SK-N-SH (cell line): ENCODE results near the gene PRR19. TPM values are rescaled to one million over a fixed set of nuclear protein-coding genes. Genes with fewer than 3 reads are reported as not detected.

Experiments
- CTCF ChIA-PET: fragments of 300-600, 350-600 bp; formaldehyde crosslinking; extraction: SDS; loops from one replicate; lab custom pipeline; 2021; lab: Yijun Ruan, JAX
- POLR2A ChIA-PET: fragments of 350-600 bp; sonication (Branson Sonifier 250); formaldehyde crosslinking; extraction: SDS; loops from one replicate; lab custom pipeline; 2020; ENCODE audit warnings: antibody characterized with exemption, inconsistent platforms; lab: Yijun Ruan, JAX
- DNase-seq: peaks from one replicate; pipeline ENCODE4 v3.0.0; 2012
- H2AFZ ChIP-seq: fragments of 200-600 bp; sonication (generic); 2 replicates; pipeline ENCODE4 v1.8.1; 2016; ENCODE audit warnings: antibody characterized with exemption, mild to moderate bottlenecking, low read depth
- H3F3A ChIP-seq: fragments of 200-600 bp; sonication (generic); replicated peaks from 2 replicates; pipeline ENCODE3; 2016; ENCODE audit warnings: antibody characterized with exemption, mild to moderate bottlenecking; ENCODE audit not compliant: insufficient read depth
- H3K27ac ChIP-seq, 2 experiments: fragments of 200-500 bp in 1 of 2; fragments of 200-600 bp in 1 of 2; sonication (Bioruptor generic) in 1 of 2; sonication (generic), shearing (Covaris generic) in 1 of 2; 2 replicates each; pipeline versions ENCODE4 v1.5.1 to v1.6.1; 2014 to 2016; ENCODE audit warnings: low read depth in 2 of 2, inconsistent platforms in 1 of 2, low read length in 1 of 2, mild to moderate bottlenecking in 1 of 2, mixed read lengths in 1 of 2
- H3K27me3 ChIP-seq: fragments of 200-600 bp; sonication (generic), shearing (Covaris generic); 2 replicates; pipeline ENCODE4 v1.6.1; 2016; ENCODE audit warnings: mixed run types; ENCODE audit not compliant: insufficient read depth
- H3K36me3 ChIP-seq, 2 experiments: fragments of 200-500 bp in 1 of 2; fragments of 200-600 bp in 1 of 2; sonication (Bioruptor generic) in 1 of 2; sonication (generic) in 1 of 2; replicated peaks in 1 of 2; 2 replicates each; pipeline versions ENCODE3 to v1.5.1; 2014 to 2016; ENCODE audit warnings: low read length in 1 of 2, mild to moderate bottlenecking in 1 of 2; ENCODE audit not compliant: insufficient read depth in 2 of 2, control insufficient read depth in 1 of 2
- H3K4me1 ChIP-seq, 2 experiments: fragments of 200-500 bp in 1 of 2; fragments of 200-600 bp in 1 of 2; sonication (Bioruptor generic) in 1 of 2; sonication (generic), shearing (Covaris generic) in 1 of 2; 2 replicates each; pipeline versions ENCODE4 v1.5.1 to v1.6.1; 2014 to 2016; ENCODE audit warnings: low read depth in 1 of 2, low read length in 1 of 2, mixed run types in 1 of 2; ENCODE audit not compliant: insufficient read depth in 2 of 2, control insufficient read depth in 1 of 2
- H3K4me2 ChIP-seq: fragments of 200-600 bp; sonication (generic), shearing (Covaris generic); 2 replicates; pipeline ENCODE4 v1.6.1; 2017; ENCODE audit warnings: mixed run types
- H3K4me3 ChIP-seq, 2 experiments: fragments of 200-500 bp in 1 of 2; fragments of 200-600 bp in 1 of 2; sonication (Bioruptor generic) in 1 of 2; sonication (generic), shearing (Covaris generic) in 1 of 2; 2 replicates each; pipeline versions ENCODE4 v1.5.1 to v1.8.1; 2014 to 2016; ENCODE audit warnings: low read depth in 2 of 2, inconsistent platforms in 1 of 2, low read length in 1 of 2, mild to moderate bottlenecking in 1 of 2, mixed read lengths in 1 of 2, moderate library complexity in 1 of 2
- H3K79me2 ChIP-seq: fragments of 200-600 bp; sonication (generic); 2 replicates; pipeline ENCODE4 v1.8.1; 2017; ENCODE audit warnings: mild to moderate bottlenecking; ENCODE audit not compliant: insufficient read depth
- H3K9ac ChIP-seq: fragments of 200-600 bp; sonication (generic); 2 replicates; pipeline ENCODE4 v1.6.1; 2017; ENCODE audit warnings: mixed run types
- H3K9me2 ChIP-seq: fragments of 200-600 bp; sonication (generic); 2 replicates; pipeline ENCODE4 v1.6.1; 2017; ENCODE audit warnings: mixed run types
- H3K9me3 ChIP-seq: fragments of 200-600 bp; sonication (generic); 2 replicates; pipeline ENCODE4 v1.6.1; 2017; ENCODE audit warnings: mixed run types, mild to moderate bottlenecking, moderate library complexity
- H4K20me1 ChIP-seq: fragments of 200-600 bp; sonication (generic); 2 replicates; pipeline ENCODE4 v1.6.1; 2017; ENCODE audit warnings: mild to moderate bottlenecking, mixed run types; ENCODE audit not compliant: insufficient read depth
- EP300 ChIP-seq, 2 experiments: IDR thresholded peaks; 2 replicates each; pipeline versions ENCODE4 v1.4.0 to v1.6.1; 2012; ENCODE audit warnings: borderline replicate concordance in 1 of 2, low read depth in 1 of 2, low read length in 1 of 2
- FOSL2 ChIP-seq: IDR thresholded peaks from 2 replicates; pipeline ENCODE4 v1.4.0; 2012; ENCODE audit warnings: low read depth, mild to moderate bottlenecking, moderate library complexity, borderline replicate concordance
- GABPA ChIP-seq: IDR thresholded peaks from 2 replicates; pipeline ENCODE4 v1.4.0; 2012; ENCODE audit warnings: low read depth, mild to moderate bottlenecking
- IRF3 ChIP-seq: fragments of 150-350 bp; IDR thresholded peaks from 2 replicates; pipeline ENCODE4 v1.6.1; 2016; ENCODE audit warnings: mild to moderate bottlenecking, low read depth, low read length
- JUND ChIP-seq: IDR thresholded peaks from 2 replicates; pipeline ENCODE4 v1.4.0; 2012
- MEF2A ChIP-seq: IDR thresholded peaks from 2 replicates; pipeline ENCODE4 v1.4.0; 2012; ENCODE audit warnings: low read depth, borderline replicate concordance
- MXI1 ChIP-seq: IDR thresholded peaks from 2 replicates; pipeline ENCODE4 v1.6.1; 2012; ENCODE audit warnings: mild to moderate bottlenecking, low read depth, low read length, improper control_type of control experiment
- NFIC ChIP-seq: IDR thresholded peaks from 2 replicates; pipeline ENCODE4 v1.4.0; 2012; ENCODE audit warnings: borderline replicate concordance
- NRF1 ChIP-seq: IDR thresholded peaks from 2 replicates; pipeline ENCODE4 v1.6.1; 2012; ENCODE audit warnings: low read depth, mild to moderate bottlenecking, low read length
- PBX3 ChIP-seq: IDR thresholded peaks from 2 replicates; pipeline ENCODE4; 2012
- POLR2AphosphoS5 ChIP-seq: IDR thresholded peaks from 2 replicates; pipeline ENCODE4 v1.6.1; 2012; ENCODE audit warnings: low read depth, low read length
- RAD21 ChIP-seq: IDR thresholded peaks from 2 replicates; pipeline ENCODE4 v1.6.1; 2012; ENCODE audit warnings: mild to moderate bottlenecking, low read length
- RXRA ChIP-seq: IDR thresholded peaks from 2 replicates; pipeline ENCODE4 v1.4.0; 2012; ENCODE audit warnings: low read depth, mild to moderate bottlenecking, borderline replicate concordance
- SMC3 ChIP-seq: IDR thresholded peaks from 2 replicates; pipeline ENCODE4 v1.6.1; 2012; ENCODE audit warnings: low read depth, low read length, improper control_type of control experiment
- TCF12 ChIP-seq: IDR thresholded peaks from 2 replicates; pipeline ENCODE4 v1.4.0; 2012
- TEAD4 ChIP-seq: IDR thresholded peaks from 2 replicates; pipeline ENCODE4 v1.4.0; 2012; ENCODE audit warnings: mild to moderate bottlenecking, borderline replicate concordance; ENCODE audit not compliant: insufficient read depth
- USF2 ChIP-seq: fragments of 150-350 bp; IDR thresholded peaks from 2 replicates; pipeline ENCODE4 v1.6.1; 2017; ENCODE audit warnings: antibody characterized with exemption, low read length, low read depth, borderline replicate concordance
- YY1 ChIP-seq: IDR thresholded peaks from 2 replicates; pipeline ENCODE4 v1.4.0; 2012; ENCODE audit warnings: low read depth, mild to moderate bottlenecking
- ZBTB33 ChIP-seq: IDR thresholded peaks from 2 replicates; pipeline ENCODE4 v1.4.0; 2012; ENCODE audit warnings: low read depth, borderline replicate concordance
- WGBS: methylation state at CpG from one replicate; pipeline ENCODE4 v1.1.6; 2017; ENCODE audit warnings: low lambda C conversion rate; 5-methylcytosine and 5-hydroxymethylcytosine counted together
- polyA plus RNA-seq, 3 experiments: library from polyadenylated mRNA; depleted of rRNA; stranded (reverse); fragments of >200 nt; gene quantifications; 2 replicates each; pipeline ENCODE4 v1.2.3, GENCODE V29; 2012

The PRR19 gene
- polyA plus RNA-seq, 1 of the 3 experiments (the other 2 are of a cell fraction), result 1.3 TPM

- peaks cover 27% of the 10 kb centered on the region for H3F3A ChIP-seq
- WGBS, result 91% methylated on average over 19 of the region's 24 CpGs
- H3K9ac ChIP-seq, result no peak overlapping the region
- no peak overlapping the region for H3K4me3 ChIP-seq
- no peaks in the 10 kb centered on the region for H3K9me2 ChIP-seq
- peaks cover 24 to 60% of the 10 kb centered on the region in 2 experiments for H3K36me3 ChIP-seq
- no peaks in the 10 kb centered on the region; a peak in 1 of 4 replicates for H3K4me1 ChIP-seq
- no peaks in the 10 kb centered on the region for H3K9me3 ChIP-seq
- no peaks in the 10 kb centered on the region for H3K27me3 ChIP-seq
- ChIA-PET POLR2A (interaction anchor here (1.1 kb wide), 1 partner anchor 10 kb away, joined by 4 read pairs; no protein-coding TSS in a partner anchor), CTCF (interaction anchor here (0.8 to 9.5 kb wide), 9 partner anchors 9 to 49 kb away, joined by 3 to 60 read pairs (median 4); no protein-coding TSS in a partner anchor)
- TF ChIP-seq IRF3 (no peak), MEF2A (no peak), EP300 (IDR thresholded peaks at IDR 0.05; ENCODE audit: borderline replicate concordance in 1 of 2, low read depth in 1 of 2, low read length in 1 of 2) (no peak), PBX3 (no peak), ZBTB33 (no peak)
- TF ChIP-seq, all 33 proteins: peak for 0
- DNase-seq, result no peak
- Histone ChIP-seq H2AFZ (no peak overlapping the region), H3K27ac (no peak overlapping the region), H3K79me2 (0 out of 2 replicates have a peak, but pooled peaks cover 3% of the 10 kb centered on the region), H4K20me1 (0 out of 2 replicates have a peak, but pooled peaks cover 5% of the 10 kb centered on the region), H3K4me2 (no peak overlapping the region)
These were observed 7.3 kb upstream of the PRR19 start for GRCh38 chr19:42294471-42295137.

GRCh38 chr19:42295342-42295741, 6.6 kb upstream of the PRR19 start:
- H3F3A ChIP-seq, result peaks cover 27% of the 10 kb centered on the region
- peaks cover 7% of the 10 kb centered on the region; the same call in 1 of the 2 replicates for H3K79me2 ChIP-seq
- POLR2A ChIA-PET, result interaction anchor here (1.1 kb wide), 1 partner anchor 11 kb away, joined by 4 read pairs; no protein-coding TSS in a partner anchor
- peaks cover 29 to 53% of the 10 kb centered on the region in 2 experiments for H3K36me3 ChIP-seq
- 0 out of 4 replicates have a peak overlapping the region, but pooled peaks of 1 of the 2 experiments have one; percentile 4 for H3K27ac ChIP-seq
- no peaks in the 10 kb centered on the region for H3K9me2 ChIP-seq
- no peak overlapping the region for H2AFZ ChIP-seq
- no peak overlapping the region for H3K4me3 ChIP-seq
- CTCF ChIA-PET, result interaction anchor here (0.8 to 9.5 kb wide), 12 partner anchors 8 to 49 kb away, joined by 3 to 60 read pairs (median 4); partner anchors contain the start of gene TMEM145
- no peak for DNase-seq
- H3K4me1 ChIP-seq, result no peaks in the 10 kb centered on the region; a peak in 1 of 4 replicates
- H3K4me2 ChIP-seq, result no peak overlapping the region
- H3K9ac ChIP-seq, result no peak overlapping the region
- 0 out of 2 replicates have a peak, but pooled peaks cover 5% of the 10 kb centered on the region for H4K20me1 ChIP-seq
- no peaks in the 10 kb centered on the region for H3K9me3 ChIP-seq
- H3K27me3 ChIP-seq, result no peaks in the 10 kb centered on the region
- 72% methylated on average over 5 of the region's 5 CpGs for WGBS
- TF ChIP-seq YY1, result no peak
- no peak for TF ChIP-seq RXRA
- no peak for TF ChIP-seq MXI1
- no peak for TF ChIP-seq USF2
- no peak for TF ChIP-seq SMC3
- TF ChIP-seq GABPA, result no peak
- no peak for TF ChIP-seq RAD21
- TF ChIP-seq NRF1, result no peak
- TF ChIP-seq TEAD4, result no peak
- no peak for TF ChIP-seq MEF2A
- TF ChIP-seq TCF12, result no peak
- no peak for TF ChIP-seq JUND
- no peak for TF ChIP-seq FOSL2
- TF ChIP-seq NFIC, result no peak
- no peak for TF ChIP-seq POLR2AphosphoS5
- no peak for TF ChIP-seq ZBTB33
